OCI-LY3 (cell line): ENCODE results near the gene EHF.
A peak's percentile ranks its signal among the peaks of the same experiment; 100 is the strongest.

Experiments used
- H2AFZ ChIP-seq: fragments of 200-600, 300-600 bp; shearing (Covaris generic); 2 replicates; pipeline ENCODE4 v1.6.0; 2014; ENCODE audit warnings: antibody characterized with exemption, low read depth, low read length
- H3K27ac ChIP-seq: fragments of 200-600, 300-600 bp; sonication (generic); 2 replicates; pipeline ENCODE4 v1.5.1; 2014; ENCODE audit warnings: mild to moderate bottlenecking, low read length, moderate library complexity, mixed read lengths
- H3K27me3 ChIP-seq: fragments of 200-600, 300-600 bp; sonication (generic); 2 replicates; pipeline ENCODE4 v1.6.1; 2014; ENCODE audit warnings: low read depth, low read length, mixed read lengths
- H3K36me3 ChIP-seq: fragments of 200-600, 300-600 bp; sonication (generic); replicated peaks from 2 replicates; pipeline ENCODE3; 2014; ENCODE audit warnings: low read depth, low read length, mixed read lengths
- H3K4me1 ChIP-seq: fragments of 300-600, 200-600 bp; sonication (generic); 2 replicates; pipeline ENCODE4 v1.6.1; 2014; ENCODE audit warnings: low read length, mixed read lengths
- H3K4me2 ChIP-seq: fragments of 200-600, 300-600 bp; sonication (generic); 2 replicates; pipeline ENCODE4 v1.6.1; 2014; ENCODE audit warnings: low read length, mixed read lengths
- H3K4me3 ChIP-seq: fragments of 300-600, 200-600 bp; sonication (generic); 2 replicates; pipeline ENCODE4 v1.5.1; 2014; ENCODE audit warnings: antibody characterized with exemption, mild to moderate bottlenecking, low read length, moderate library complexity
- H3K79me2 ChIP-seq: fragments of 300-600, 200-600 bp; shearing (Covaris generic); 2 replicates; pipeline ENCODE4 v1.6.1; 2014; ENCODE audit warnings: mild to moderate bottlenecking, low read length, mixed read lengths
- H3K9ac ChIP-seq: fragments of 300-600, 200-600 bp; shearing (Covaris generic); 2 replicates; pipeline ENCODE4 v1.6.0; 2014; ENCODE audit warnings: mild to moderate bottlenecking, low read length, moderate library complexity
- H3K9me3 ChIP-seq: fragments of 200-600, 300-600 bp; shearing (Covaris generic); 2 replicates; pipeline ENCODE4 v1.6.1; 2014; ENCODE audit warnings: low read length, mixed read lengths; ENCODE audit not compliant: insufficient read depth
- H4K20me1 ChIP-seq: fragments of 200-600, 300-600 bp; sonication (generic); 2 replicates; pipeline ENCODE4 v1.6.1; 2016; ENCODE audit warnings: low read length, mixed read lengths; ENCODE audit not compliant: insufficient read depth
- EZH2phosphoT487 ChIP-seq: fragments of 200-600 bp; shearing (Covaris generic); IDR thresholded peaks from 2 replicates; pipeline ENCODE4 v1.6.1; 2018; ENCODE audit warnings: antibody characterized with exemption, mixed run types, low read depth
- TF ChIP-seq, protein P1 (sequence below): fragments of 200-600, 300-600 bp; sonication (generic); IDR thresholded peaks from 2 replicates; pipeline ENCODE4 v1.5.1; 2014; ENCODE audit warnings: antibody characterized with exemption, low read length, low read depth

Gene EHF

GRCh38 chr11:34649597-34649996 lies 28.7 kb downstream of the EHF start:
- H3K4me1 ChIP-seq: peaks cover 65% of the 10 kb centered on the region
- peak overlapping the region; percentile 97 for H3K27ac ChIP-seq
- H3K4me3 ChIP-seq: 0 out of 2 replicates have a peak overlapping the region, but pooled peaks have one; percentile 48
- H3K27me3 ChIP-seq: no peaks in the 10 kb centered on the region
- no peak overlapping the region for H2AFZ ChIP-seq
- TF ChIP-seq EZH2phosphoT487: no peak
- TF ChIP-seq, protein P1, sequence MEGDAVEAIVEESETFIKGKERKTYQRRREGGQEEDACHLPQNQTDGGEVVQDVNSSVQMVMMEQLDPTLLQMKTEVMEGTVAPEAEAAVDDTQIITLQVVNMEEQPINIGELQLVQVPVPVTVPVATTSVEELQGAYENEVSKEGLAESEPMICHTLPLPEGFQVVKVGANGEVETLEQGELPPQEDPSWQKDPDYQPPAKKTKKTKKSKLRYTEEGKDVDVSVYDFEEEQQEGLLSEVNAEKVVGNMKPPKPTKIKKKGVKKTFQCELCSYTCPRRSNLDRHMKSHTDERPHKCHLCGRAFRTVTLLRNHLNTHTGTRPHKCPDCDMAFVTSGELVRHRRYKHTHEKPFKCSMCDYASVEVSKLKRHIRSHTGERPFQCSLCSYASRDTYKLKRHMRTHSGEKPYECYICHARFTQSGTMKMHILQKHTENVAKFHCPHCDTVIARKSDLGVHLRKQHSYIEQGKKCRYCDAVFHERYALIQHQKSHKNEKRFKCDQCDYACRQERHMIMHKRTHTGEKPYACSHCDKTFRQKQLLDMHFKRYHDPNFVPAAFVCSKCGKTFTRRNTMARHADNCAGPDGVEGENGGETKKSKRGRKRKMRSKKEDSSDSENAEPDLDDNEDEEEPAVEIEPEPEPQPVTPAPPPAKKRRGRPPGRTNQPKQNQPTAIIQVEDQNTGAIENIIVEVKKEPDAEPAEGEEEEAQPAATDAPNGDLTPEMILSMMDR: no peak
- peak overlapping the region; percentile 63; the same call in 1 of the 2 replicates for H3K9ac ChIP-seq
- peak overlapping the region; percentile 95 for H3K4me2 ChIP-seq
- no peaks in the 10 kb centered on the region for H3K36me3 ChIP-seq
- H4K20me1 ChIP-seq: no peaks in the 10 kb centered on the region
- no peaks in the 10 kb centered on the region for H3K9me3 ChIP-seq
- no peaks in the 10 kb centered on the region for H3K79me2 ChIP-seq

DNA sequence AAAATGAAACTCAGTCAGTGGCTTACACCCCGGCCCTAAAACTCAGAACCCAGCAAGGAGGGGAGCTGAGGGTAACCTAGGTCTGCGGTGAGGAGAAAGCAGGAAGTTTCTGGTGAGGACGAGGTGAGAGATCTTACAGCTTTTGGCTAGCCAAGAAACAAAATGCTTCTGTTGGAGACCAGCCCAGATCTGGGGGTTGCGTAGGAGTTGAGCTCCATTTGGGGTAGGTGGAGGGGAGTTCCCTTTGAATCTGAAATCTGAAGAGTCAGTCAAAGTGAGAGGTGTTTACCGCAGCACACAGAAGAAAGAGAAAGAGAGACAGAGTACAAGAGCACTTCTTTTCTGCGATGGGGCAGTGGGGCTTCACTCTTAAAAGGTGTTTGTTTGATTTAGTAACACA lies 29.6 kb downstream of the EHF start:
- no peaks in the 10 kb centered on the region for H4K20me1 ChIP-seq
- no peaks in the 10 kb centered on the region for H3K79me2 ChIP-seq
- H3K27ac ChIP-seq: peak overlapping the region; percentile 97
- no peak overlapping the region for H2AFZ ChIP-seq
- peaks cover 72% of the 10 kb centered on the region for H3K4me1 ChIP-seq
- no peaks in the 10 kb centered on the region for H3K9me3 ChIP-seq
- H3K27me3 ChIP-seq: no peaks in the 10 kb centered on the region
- TF ChIP-seq, protein P1: no peak
- TF ChIP-seq EZH2phosphoT487: no peak
- peak overlapping the region; percentile 63 for H3K9ac ChIP-seq
- H3K36me3 ChIP-seq: no peaks in the 10 kb centered on the region
- H3K4me2 ChIP-seq: peak overlapping the region; percentile 95
- peak overlapping the region; percentile 69 for H3K4me3 ChIP-seq

DNA sequence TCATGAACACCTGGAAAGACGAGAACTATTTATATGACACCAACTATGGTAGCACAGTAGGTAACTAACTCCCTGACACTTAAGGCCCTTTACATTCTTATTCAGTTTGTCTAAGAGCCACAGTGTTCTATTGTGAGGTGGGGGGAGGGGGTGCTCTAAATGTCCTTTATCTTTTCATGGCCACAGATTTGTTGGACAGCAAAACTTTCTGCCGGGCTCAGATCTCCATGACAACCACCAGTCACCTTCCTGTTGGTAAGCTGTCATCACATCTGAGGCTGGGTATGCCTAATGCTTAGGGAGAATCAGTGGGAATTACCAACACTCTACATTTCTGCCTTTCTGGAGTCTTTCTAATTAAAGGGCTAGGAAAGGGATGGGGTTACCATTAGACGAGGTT lies 30.7 kb downstream of the EHF start:
- Histone ChIP-seq H3K4me3 (peak overlapping the region; percentile 69), H3K79me2 (no peaks in the 10 kb centered on the region), H4K20me1 (no peaks in the 10 kb centered on the region), H3K36me3 (no peaks in the 10 kb centered on the region), H3K4me1 (peaks cover 72% of the 10 kb centered on the region), H2AFZ (no peak overlapping the region), H3K27me3 (no peaks in the 10 kb centered on the region), H3K4me2 (peak overlapping the region; percentile 95), H3K27ac (peak overlapping the region; percentile 97), H3K9ac (peak overlapping the region; percentile 57; the same call in 1 of the 2 replicates), H3K9me3 (no peaks in the 10 kb centered on the region)
- TF ChIP-seq, protein P1: no peak
- no peak for TF ChIP-seq EZH2phosphoT487

GRCh38 chr11:34652191-34652973 lies 31.5 kb downstream of the EHF start:
- Histone ChIP-seq H3K27me3 (no peaks in the 10 kb centered on the region), H3K4me1 (peaks cover 72% of the 10 kb centered on the region), H3K9me3 (no peaks in the 10 kb centered on the region), H3K36me3 (no peaks in the 10 kb centered on the region), H3K4me2 (peak overlapping the region; percentile 95), H3K79me2 (no peaks in the 10 kb centered on the region), H3K9ac (peak overlapping the region; percentile 64), H3K27ac (peak overlapping the region; percentile 97), H2AFZ (no peak overlapping the region), H3K4me3 (peak overlapping the region; percentile 69), H4K20me1 (no peaks in the 10 kb centered on the region)
- TF ChIP-seq EZH2phosphoT487: no peak
- TF ChIP-seq, protein P1: peak; percentile 8; the same call in 1 of the 2 replicates
